ENCODE data around the gene MALAT1. TPM values are rescaled to one million over a fixed set of nuclear protein-coding genes. Genes with fewer than 3 reads are reported as not detected.

MALAT1 gene
- total and polyA plus RNA-seq, 2 of the 13 experiments (the other 11 are each of a cell fraction or from before 2014, with no cell fraction given): 143 to 1,237 TPM

GRCh38 chr11:65506772-65507505 lies 8.1 kb downstream of the MALAT1 start (continued):
- TF ChIP-seq DZIP1 (CRISPR knock-in tag; IDR thresholded peaks at IDR 0.05) (no peak), ISL2 (CRISPR knock-in tag; IDR thresholded peaks at IDR 0.05) (no peak), ZNF879 (CRISPR knock-in tag; IDR thresholded peaks at IDR 0.05) (no peak), FOXP4 (CRISPR knock-in tag; IDR thresholded peaks at IDR 0.05) (0 out of 2 replicates have a peak, but pooled peaks have one; percentile 11), SP1 (IDR thresholded peaks at IDR 0.05) (no peak), SP1 (CRISPR knock-in tag; IDR thresholded peaks at IDR 0.05) (no peak), ZC3H4 (CRISPR knock-in tag; IDR thresholded peaks at IDR 0.05; ENCODE audit: borderline replicate concordance) (no peak), FOXK1 (CRISPR knock-in tag; IDR thresholded peaks at IDR 0.05; ENCODE audit: borderline replicate concordance, low read depth) (no peak), SMAD3 (CRISPR knock-in tag; IDR thresholded peaks at IDR 0.05) (0 out of 2 replicates have a peak, but pooled peaks have one; percentile 9), ZSCAN9 (CRISPR knock-in tag; IDR thresholded peaks at IDR 0.05; ENCODE audit: borderline replicate concordance) (no peak), ZFP90 (CRISPR knock-in tag; IDR thresholded peaks at IDR 0.05; ENCODE audit: borderline replicate concordance) (no peak; the same call in 1 of the 2 replicates), ZNF142 (CRISPR knock-in tag; IDR thresholded peaks at IDR 0.05) (no peak), ZBTB34 (CRISPR knock-in tag; IDR thresholded peaks at IDR 0.05) (no peak), GPN1 (CRISPR knock-in tag; IDR thresholded peaks at IDR 0.05; ENCODE audit: borderline replicate concordance) (no peak), ZNF207 (IDR thresholded peaks at IDR 0.05; ENCODE audit: borderline replicate concordance) (no peak), ZNF737 (CRISPR knock-in tag; IDR thresholded peaks at IDR 0.05; ENCODE audit: borderline replicate concordance) (no peak), NR0B2 (CRISPR knock-in tag; IDR thresholded peaks at IDR 0.05) (no peak)

Measured in HepG2 (cell line).